Natural killer cell (primary cell): Measurements from ENCODE around the gene CDHR3. TPM values are rescaled to one million over a fixed set of nuclear protein-coding genes. Genes with fewer than 3 reads are reported as not detected.

Source experiments
- ATAC-seq, 3 donors: fragments of 150-1000 bp in 2 of 3; fragments of 200-7000 bp in 1 of 3; cut with Tn5 transposase; 1 replicate in 1 of 3; 2 replicates in 2 of 3; pipeline ENCODE4 v1.10.0; 2021; ENCODE audit warnings: mild to moderate bottlenecking in 2 of 3, moderate library complexity in 2 of 3
- DNase-seq, 2 donors: peaks; one replicate each; pipeline versions ENCODE4 v3.0.0 to v3.0.0-alpha.2; 2013 to 2021; ENCODE audit warnings: mixed read lengths in 1 of 2
- H3K27ac ChIP-seq: one replicate; pipeline ENCODE4 v1.5.1; 2013; ENCODE audit warnings: mild to moderate bottlenecking, low read length
- H3K27me3 ChIP-seq: one replicate; pipeline ENCODE4 v1.6.1; 2013; ENCODE audit warnings: low read length; ENCODE audit not compliant: control insufficient read depth, insufficient read depth
- H3K36me3 ChIP-seq: one replicate; pipeline ENCODE4 v1.6.1; 2013; ENCODE audit warnings: low read length; ENCODE audit not compliant: control insufficient read depth, insufficient read depth
- H3K4me1 ChIP-seq: one replicate; pipeline ENCODE4 v1.6.1; 2013; ENCODE audit warnings: low read length; ENCODE audit not compliant: control insufficient read depth, insufficient read depth
- H3K4me3 ChIP-seq: one replicate; pipeline ENCODE4 v1.5.1; 2013; ENCODE audit warnings: low read length
- H3K9me3 ChIP-seq: one replicate; pipeline ENCODE4 v1.6.1; 2013; ENCODE audit warnings: low read length; ENCODE audit not compliant: control insufficient read depth, insufficient read depth
- H3K27ac Mint-ChIP-seq, 2 donors: one replicate each; pipeline ENCODE4 v1.8.0; 2022; ENCODE audit warnings: mild to moderate bottlenecking in 2 of 2, mixed read lengths in 2 of 2, moderate library complexity in 1 of 2
- H3K27me3 Mint-ChIP-seq, 2 donors: one replicate each; pipeline ENCODE4 v1.8.0; 2022; ENCODE audit warnings: low read depth in 2 of 2, mixed read lengths in 2 of 2
- H3K36me3 Mint-ChIP-seq: one replicate; pipeline ENCODE4 v1.8.0; 2022; ENCODE audit warnings: mixed read lengths
- H3K4me1 Mint-ChIP-seq, 2 donors: one replicate each; pipeline ENCODE4 v1.8.0; 2022; ENCODE audit warnings: mixed read lengths in 2 of 2
- H3K4me3 Mint-ChIP-seq: one replicate; pipeline ENCODE4 v1.8.0; 2022; ENCODE audit warnings: mild to moderate bottlenecking, moderate library complexity, mixed read lengths
- H3K9me3 Mint-ChIP-seq, 2 donors: one replicate each; pipeline ENCODE4 v1.8.0; 2022; ENCODE audit warnings: mixed read lengths in 2 of 2
- WGBS: methylation state at CpG from one replicate; pipeline ENCODE4 v1.1.7; 2013; ENCODE audit warnings: missing lambda C conversion rate; ENCODE audit not compliant: insufficient coverage; 5-methylcytosine and 5-hydroxymethylcytosine counted together
- intact Hi-C: fragments of 100-400 bp; cut with micrococcal nuclease; formaldehyde crosslinking; loops from one replicate; pipeline ENCODE4 v1.14.2; 2022
- total RNA-seq, 4 donors: library from RNA; stranded (reverse); fragments of 120-200 nt in 1 of 4; gene quantifications; one replicate each; pipeline versions ENCODE4 v1.2.3 to v1.2.4, GENCODE V29; 2013 to 2022
- TF ChIP-seq, protein P1 (sequence below): fragments of 200-600 bp; IDR thresholded peaks from one replicate; pipeline ENCODE4 v1.8.0; 2022; ENCODE audit warnings: antibody characterized with exemption

Gene CDHR3
- total RNA-seq, 3 donors from 2014 or later (not counting 1 experiment from before 2014, with no cell fraction given) = 9.2 to 12.4 (median 10.2) TPM

DNA sequence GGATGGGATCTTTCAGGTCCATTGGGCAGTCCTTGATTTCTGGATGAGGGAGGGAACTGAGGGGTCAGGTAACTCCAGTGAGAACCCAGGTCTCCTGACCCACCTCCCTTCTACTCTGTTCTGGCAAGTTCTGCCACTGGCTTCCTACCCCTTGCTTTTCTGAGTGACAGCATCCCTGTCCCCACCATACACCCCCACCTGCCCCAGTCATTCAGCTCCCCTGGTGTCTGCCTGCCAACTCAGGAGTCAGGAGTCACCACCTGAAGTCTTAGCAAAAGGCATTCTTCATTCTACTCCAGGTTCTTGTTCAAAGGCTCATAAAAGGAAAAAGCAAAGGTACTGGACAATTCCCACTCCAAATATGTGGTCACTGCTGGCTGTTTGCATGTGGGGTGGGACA is 26.6 kb downstream of the CDHR3 start:
- intact Hi-C loops = no loop called here
- no peak overlapping the region for H3K27ac ChIP-seq
- TF ChIP-seq, protein P1, sequence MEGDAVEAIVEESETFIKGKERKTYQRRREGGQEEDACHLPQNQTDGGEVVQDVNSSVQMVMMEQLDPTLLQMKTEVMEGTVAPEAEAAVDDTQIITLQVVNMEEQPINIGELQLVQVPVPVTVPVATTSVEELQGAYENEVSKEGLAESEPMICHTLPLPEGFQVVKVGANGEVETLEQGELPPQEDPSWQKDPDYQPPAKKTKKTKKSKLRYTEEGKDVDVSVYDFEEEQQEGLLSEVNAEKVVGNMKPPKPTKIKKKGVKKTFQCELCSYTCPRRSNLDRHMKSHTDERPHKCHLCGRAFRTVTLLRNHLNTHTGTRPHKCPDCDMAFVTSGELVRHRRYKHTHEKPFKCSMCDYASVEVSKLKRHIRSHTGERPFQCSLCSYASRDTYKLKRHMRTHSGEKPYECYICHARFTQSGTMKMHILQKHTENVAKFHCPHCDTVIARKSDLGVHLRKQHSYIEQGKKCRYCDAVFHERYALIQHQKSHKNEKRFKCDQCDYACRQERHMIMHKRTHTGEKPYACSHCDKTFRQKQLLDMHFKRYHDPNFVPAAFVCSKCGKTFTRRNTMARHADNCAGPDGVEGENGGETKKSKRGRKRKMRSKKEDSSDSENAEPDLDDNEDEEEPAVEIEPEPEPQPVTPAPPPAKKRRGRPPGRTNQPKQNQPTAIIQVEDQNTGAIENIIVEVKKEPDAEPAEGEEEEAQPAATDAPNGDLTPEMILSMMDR = no peak
- Mint-ChIP-seq H3K27ac (no peak overlapping the region), H3K4me3 (no peak overlapping the region), H3K27me3 (peaks cover 5 to 19% of the 10 kb centered on the region in 2 donors), H3K9me3 (no peaks in the 10 kb centered on the region), H3K36me3 (no peaks in the 10 kb centered on the region), H3K4me1 (no peaks in the 10 kb centered on the region)
- DNase-seq (no peak), ATAC-seq (no peak)
- no peaks in the 10 kb centered on the region for H3K4me1 ChIP-seq
- H3K4me3 ChIP-seq = no peak overlapping the region
- no peaks in the 10 kb centered on the region for H3K9me3 ChIP-seq
- peaks cover 2% of the 10 kb centered on the region for H3K27me3 ChIP-seq
- no peaks in the 10 kb centered on the region for H3K36me3 ChIP-seq

GRCh38 chr7:105990141-105990540 is 27.1 kb downstream of the CDHR3 start:
- DNase-seq = no peak
- TF ChIP-seq, protein P1 = no peak
- H3K4me3 Mint-ChIP-seq = no peak overlapping the region
- H3K27me3 Mint-ChIP-seq = peaks cover 6 to 19% of the 10 kb centered on the region in 2 donors
- WGBS = 87% methylated on average over 3 of the region's 7 CpGs
- no peaks in the 10 kb centered on the region for H3K4me1 Mint-ChIP-seq
- no peaks in the 10 kb centered on the region for H3K36me3 Mint-ChIP-seq
- no peaks in the 10 kb centered on the region for H3K9me3 ChIP-seq
- H3K27ac Mint-ChIP-seq = no peak overlapping the region
- H3K4me1 ChIP-seq = no peaks in the 10 kb centered on the region
- no peaks in the 10 kb centered on the region for H3K36me3 ChIP-seq
- intact Hi-C loops = no loop called here
- H3K4me3 ChIP-seq = no peak overlapping the region
- H3K27ac ChIP-seq = no peak overlapping the region
- H3K27me3 ChIP-seq = peaks cover 2% of the 10 kb centered on the region
- no peak for ATAC-seq
- H3K9me3 Mint-ChIP-seq = no peaks in the 10 kb centered on the region

GRCh38 chr7:105990727-105991453 is 27.8 kb downstream of the CDHR3 start:
- Mint-ChIP-seq H3K4me3 (no peak overlapping the region), H3K9me3 (no peaks in the 10 kb centered on the region), H3K4me1 (no peaks in the 10 kb centered on the region), H3K27ac (no peak overlapping the region), H3K36me3 (no peaks in the 10 kb centered on the region), H3K27me3 (peaks cover 6 to 21% of the 10 kb centered on the region in 2 donors)
- H3K9me3 ChIP-seq = no peaks in the 10 kb centered on the region
- no peaks in the 10 kb centered on the region for H3K4me1 ChIP-seq
- H3K36me3 ChIP-seq = no peaks in the 10 kb centered on the region
- intact Hi-C loops = no loop called here
- ATAC-seq (no peak), DNase-seq (no peak)
- TF ChIP-seq, protein P1 = no peak
- peaks cover 2% of the 10 kb centered on the region for H3K27me3 ChIP-seq
- H3K4me3 ChIP-seq = no peak overlapping the region
- 100% methylated on average over 2 of the region's 5 CpGs for WGBS
- no peak overlapping the region for H3K27ac ChIP-seq

DNA sequence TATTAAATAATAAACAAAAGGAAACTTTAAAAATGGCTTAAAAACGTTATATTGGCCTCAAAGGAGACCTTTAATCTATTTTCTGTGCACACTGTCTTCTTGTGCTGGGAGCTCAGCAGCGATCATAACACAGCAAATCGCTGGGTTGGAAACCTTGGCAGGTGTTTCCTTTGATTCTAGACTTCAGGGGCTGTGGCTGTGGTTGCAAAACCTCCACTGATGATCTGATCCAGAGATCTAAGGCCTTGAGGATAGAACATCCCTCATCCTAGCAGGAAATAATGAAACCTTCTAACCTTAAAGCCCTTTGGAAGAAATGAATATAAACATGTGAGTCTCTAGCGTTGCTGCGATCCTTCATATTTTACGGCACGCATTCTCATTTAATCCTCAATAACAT is 29.8 kb downstream of the CDHR3 start:
- H3K4me1 Mint-ChIP-seq = no peaks in the 10 kb centered on the region
- no peaks in the 10 kb centered on the region for H3K36me3 ChIP-seq
- H3K4me3 Mint-ChIP-seq = no peak overlapping the region
- no peaks in the 10 kb centered on the region for H3K36me3 Mint-ChIP-seq
- no peak overlapping the region for H3K4me3 ChIP-seq
- H3K9me3 ChIP-seq = no peaks in the 10 kb centered on the region
- no peak overlapping the region for H3K27ac Mint-ChIP-seq
- DNase-seq (peak in 1 of 2 donors; percentile 36), ATAC-seq (no peak)
- intact Hi-C loops = no loop called here
- H3K4me1 ChIP-seq = no peaks in the 10 kb centered on the region
- TF ChIP-seq, protein P1 = no peak
- no peak overlapping the region for H3K27ac ChIP-seq
- H3K9me3 Mint-ChIP-seq = no peaks in the 10 kb centered on the region
- peaks cover 4 to 6% of the 10 kb centered on the region in 2 donors for H3K27me3 Mint-ChIP-seq
- WGBS = 8% methylated on average over 7 of the region's 7 CpGs
- no peaks in the 10 kb centered on the region for H3K27me3 ChIP-seq
